OCI-LY1 (cell line): ENCODE results near the gene ZNF746.

ENCODE experiments used
- CTCF ChIP-seq: fragments of 200-600 bp; sonication (generic), shearing (Covaris generic); IDR thresholded peaks from 2 replicates; pipeline ENCODE4 v1.5.1; 2017; ENCODE audit warnings: mild to moderate bottlenecking, antibody characterized with exemption, low read length, moderate library complexity, mixed read lengths
- EZH2 ChIP-seq: fragments of 200-600 bp; sonication (generic), shearing (Covaris generic); IDR thresholded peaks from 2 replicates; pipeline ENCODE4 v1.8.0; 2017; ENCODE audit warnings: borderline replicate concordance, mixed run types, mild to moderate bottlenecking, antibody characterized with exemption, low read length, moderate library complexity, mixed read lengths

DNA sequence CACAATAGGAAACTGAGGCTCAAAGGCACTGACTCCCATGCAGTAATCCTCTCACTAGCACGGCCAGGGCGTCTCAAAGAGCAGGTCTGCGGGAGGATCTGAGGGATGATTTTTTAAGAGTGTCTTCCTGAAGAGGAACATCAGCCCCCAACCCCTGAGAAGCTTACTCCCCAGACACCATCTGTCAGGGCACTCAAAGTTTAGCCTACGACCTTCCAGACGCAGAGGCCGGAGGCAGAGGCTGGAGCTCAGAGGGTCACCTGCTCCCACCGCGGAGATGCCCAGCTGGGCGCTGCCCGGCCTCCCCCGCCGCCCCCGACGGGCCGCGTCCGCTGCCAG lies 38.4 kb downstream of the ZNF746 start:
- TF ChIP-seq CTCF, result no peak
- TF ChIP-seq EZH2, result no peak
